Astrocyte (in vitro differentiated cells and primary cell): Measurements from ENCODE around the gene NADK.

Source experiments
- CTCF ChIP-seq: IDR thresholded peaks from 2 replicates; pipeline ENCODE4 v1.5.1; 2011; ENCODE audit warnings: low read depth, mild to moderate bottlenecking, inconsistent platforms, low read length, moderate library complexity; ENCODE audit not compliant: insufficient read depth
- EZH2 ChIP-seq: IDR thresholded peaks from 2 replicates; pipeline ENCODE4 v1.6.1; 2012; ENCODE audit warnings: mild to moderate bottlenecking, low read length, inconsistent platforms; ENCODE audit not compliant: insufficient read depth

GRCh38 chr1:1755852-1756251 lies 22.4 kb downstream of the NADK start:
- no peak for TF ChIP-seq CTCF
- no peak for TF ChIP-seq EZH2
